GM19452 (cell line): ENCODE measurements around the gene MIEF1.

Experiments used
- ATAC-seq: cut with Tn5 transposase; IDR thresholded peaks from one replicate; pipeline ENCODE4 v1.9.1; 2021; ENCODE audit not compliant: unreplicated experiment

MIEF1 gene

DNA sequence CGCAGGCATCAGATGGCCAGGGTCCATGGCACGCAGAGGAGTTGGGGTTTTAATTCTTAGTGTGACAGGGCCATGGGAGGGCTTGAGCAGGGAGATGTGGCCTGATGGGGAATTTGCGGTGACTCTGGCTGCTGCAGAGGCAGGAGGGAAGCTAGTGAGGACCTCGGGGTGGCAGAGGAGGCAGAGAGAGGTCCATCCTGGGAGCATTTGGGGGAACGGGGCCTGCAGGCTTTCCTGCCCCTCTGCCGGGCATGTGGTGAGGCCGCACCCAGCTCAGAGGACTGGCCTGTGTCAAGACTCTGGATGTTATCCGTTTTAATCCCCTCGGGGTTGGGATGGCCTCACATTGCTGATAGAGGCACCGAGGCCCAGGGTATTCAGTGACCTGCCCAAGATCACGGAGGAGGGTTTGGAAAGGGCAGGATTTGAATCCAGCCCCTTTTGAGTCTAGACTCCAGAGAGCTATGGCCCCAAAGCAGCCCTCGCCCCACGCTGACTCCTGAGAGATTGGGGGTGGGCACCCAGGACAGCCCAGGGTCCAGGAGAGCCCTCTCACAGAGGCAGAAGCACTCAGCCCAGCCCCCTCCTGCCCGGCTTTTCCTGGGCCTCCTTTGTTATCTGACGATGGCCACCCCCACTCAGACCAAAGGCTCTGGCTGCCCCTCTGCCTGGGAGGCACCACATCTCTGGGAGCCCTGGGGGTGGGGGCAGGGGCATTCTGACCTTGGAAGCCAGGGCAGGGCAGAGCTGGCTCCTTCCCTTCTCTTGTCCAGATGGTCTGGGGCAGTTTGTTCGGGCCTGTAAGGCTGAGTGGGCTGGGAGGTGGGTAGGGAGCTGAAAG lies 31.4 kb upstream of the MIEF1 start:
- ATAC-seq: no peak

DNA sequence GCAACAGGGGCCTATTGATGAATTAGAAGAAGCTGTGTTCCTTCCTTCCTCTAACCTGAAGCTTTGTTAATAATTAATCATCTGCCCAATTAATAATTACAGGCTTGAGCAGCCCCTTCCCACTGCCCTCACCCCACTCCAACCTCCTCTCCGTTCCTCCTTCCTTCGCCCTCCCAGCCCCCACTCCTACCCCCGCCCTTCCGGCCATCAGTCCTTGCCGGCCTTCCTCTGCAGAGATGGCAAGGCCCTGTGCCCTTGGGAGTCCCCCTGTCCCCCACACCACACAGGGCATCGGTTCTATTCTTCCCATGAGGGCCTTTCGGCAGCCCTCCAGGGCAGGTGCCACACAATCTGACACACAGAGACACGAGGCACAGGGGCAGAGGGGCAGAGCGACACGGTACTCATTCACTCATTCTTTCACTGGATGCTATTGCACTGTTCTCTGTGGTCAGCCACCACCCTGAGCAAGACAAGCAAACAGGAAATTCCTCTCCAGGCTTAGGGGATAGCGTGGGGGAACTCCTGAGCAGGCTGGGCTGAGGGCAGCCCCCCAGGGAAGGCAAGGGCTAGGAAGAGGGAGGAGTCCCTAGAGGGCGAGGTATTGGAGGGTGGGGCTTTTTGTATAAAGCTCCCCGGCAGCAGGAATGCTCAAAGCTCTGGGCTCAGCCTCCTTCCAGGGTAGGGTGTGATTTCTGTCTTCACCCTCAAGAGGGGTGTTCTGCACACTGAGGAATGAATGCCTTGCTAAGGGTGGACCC lies 30.5 kb upstream of the MIEF1 start:
- ATAC-seq: peak; percentile 60

DNA sequence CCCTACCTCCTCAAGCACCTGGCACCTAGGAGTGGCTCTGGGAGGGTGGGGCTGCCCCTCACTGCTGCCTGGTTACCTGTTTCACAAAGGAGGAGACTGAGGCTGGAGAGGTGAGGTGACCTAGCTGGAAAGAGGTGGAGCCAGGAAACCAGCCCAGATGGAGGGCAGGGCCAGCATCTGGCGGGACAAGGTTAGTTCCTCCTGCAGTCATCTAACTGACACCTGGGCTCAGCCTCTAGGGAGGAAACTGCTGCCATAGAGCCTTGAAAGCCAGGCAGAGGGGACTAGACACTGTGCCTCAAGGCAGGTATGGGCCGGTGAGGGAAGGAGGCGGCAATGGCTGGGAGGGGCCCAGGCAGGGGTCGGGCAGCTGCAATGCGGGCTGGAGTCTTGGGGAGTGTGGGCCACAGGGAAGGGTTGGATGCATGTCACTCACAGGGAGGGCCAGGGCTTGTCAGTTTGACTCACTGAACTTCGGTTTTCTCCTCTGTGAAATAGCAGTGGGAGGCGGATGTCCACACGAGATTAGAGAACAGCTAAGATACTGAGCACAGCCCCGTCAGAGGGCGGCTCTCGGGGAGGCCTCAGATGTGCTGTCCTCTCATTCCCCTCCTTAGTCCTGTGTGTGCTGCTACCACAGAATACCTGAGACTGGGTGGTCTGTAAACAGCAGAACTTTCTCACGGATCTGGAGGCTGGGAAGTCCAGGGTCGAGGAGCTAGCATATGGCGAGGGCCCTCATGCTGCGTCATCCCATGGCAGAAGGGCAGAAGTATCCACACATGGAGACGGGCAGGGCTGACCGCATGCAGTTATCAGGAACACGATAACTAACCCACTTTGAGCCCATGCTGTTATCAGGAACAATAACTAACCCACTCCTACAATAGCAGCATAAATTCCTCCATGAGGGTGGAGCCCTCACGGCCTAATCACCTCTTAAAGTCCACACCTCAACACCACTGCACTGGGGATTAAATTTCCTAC lies 29.2 kb upstream of the MIEF1 start:
- no peak for ATAC-seq

DNA sequence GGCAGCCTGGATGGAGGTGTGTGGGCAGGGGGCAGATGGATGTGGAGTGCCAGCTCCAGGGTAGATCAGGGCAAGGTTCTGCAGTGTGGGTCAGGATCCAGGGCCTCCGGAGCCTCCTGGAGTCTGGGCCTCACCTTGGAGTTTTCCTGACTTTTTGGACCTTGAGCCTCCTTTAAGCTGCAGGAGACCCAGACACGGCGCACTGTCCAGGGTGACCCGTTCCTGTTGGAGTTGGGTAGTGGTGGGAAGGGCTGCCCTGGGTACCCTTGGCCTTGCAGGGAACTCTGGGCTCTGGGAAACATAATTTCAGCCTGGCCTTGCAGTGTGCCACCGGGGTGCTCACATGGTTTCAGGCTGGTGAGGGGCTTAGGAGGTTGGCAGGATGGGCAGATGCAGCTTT lies 28.2 kb upstream of the MIEF1 start:
- no peak for ATAC-seq

GRCh38 chr22:39474351-39475111 lies 27.6 kb upstream of the MIEF1 start:
- no peak for ATAC-seq

GRCh38 chr22:39475337-39475736 lies 26.8 kb upstream of the MIEF1 start:
- no peak for ATAC-seq

GRCh38 chr22:39475902-39476301 lies 26.2 kb upstream of the MIEF1 start:
- no peak for ATAC-seq

DNA sequence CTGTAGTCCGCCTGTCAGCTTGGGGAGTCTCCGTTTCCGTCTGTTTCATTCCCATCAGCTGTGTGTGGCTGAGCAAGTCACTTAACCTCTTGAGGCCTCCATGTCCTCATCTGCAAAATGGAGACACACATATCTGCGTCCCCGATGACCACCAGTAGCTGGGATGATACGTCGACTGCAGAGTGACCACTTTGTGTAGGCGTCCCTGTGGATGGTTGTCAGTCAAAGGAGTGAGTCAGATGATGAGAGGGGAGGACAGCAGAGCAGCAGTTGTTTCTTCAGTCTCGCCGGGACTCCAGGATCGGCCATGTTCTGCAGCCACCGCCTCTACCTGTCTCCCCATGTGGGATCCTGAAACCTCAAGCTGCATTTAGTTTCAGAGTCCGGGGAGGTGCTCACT lies 25.4 kb upstream of the MIEF1 start:
- no peak for ATAC-seq

- ATAC-seq: no peak
Measured at GRCh38 chr22:39477542-39477941, 24.5 kb upstream of the MIEF1 start.

DNA sequence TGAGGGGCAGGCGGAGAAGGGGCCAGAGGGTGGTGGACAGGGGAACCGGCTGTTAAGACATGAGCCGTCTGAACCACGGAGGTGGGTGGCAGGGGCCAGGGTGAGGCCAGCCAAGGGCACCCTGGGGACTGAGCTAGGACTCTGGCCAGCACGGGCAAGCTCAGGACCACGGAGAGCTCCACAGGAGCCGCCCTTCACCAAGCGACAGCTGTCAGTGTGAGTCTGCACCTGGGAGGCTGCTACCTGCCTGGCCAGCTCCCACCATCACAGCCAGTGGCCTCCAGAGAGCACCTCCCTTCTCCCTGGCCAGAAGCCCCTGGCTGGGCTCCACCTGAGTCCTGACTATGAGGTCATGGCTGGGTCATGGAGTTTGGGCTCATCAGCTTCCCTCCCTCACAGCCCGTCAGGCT lies 23.6 kb upstream of the MIEF1 start:
- ATAC-seq: no peak

- ATAC-seq: no peak
Measured at GRCh38 chr22:39479254-39479653, 22.8 kb upstream of the MIEF1 start.

- no peak for ATAC-seq
Measured at GRCh38 chr22:39480557-39480956, 21.5 kb upstream of the MIEF1 start.

- no peak for ATAC-seq
Measured at GRCh38 chr22:39481054-39481453, 21.0 kb upstream of the MIEF1 start.

GRCh38 chr22:39481595-39481994 lies 20.5 kb upstream of the MIEF1 start:
- no peak for ATAC-seq

GRCh38 chr22:39482768-39483167 lies 19.3 kb upstream of the MIEF1 start:
- ATAC-seq: no peak

DNA sequence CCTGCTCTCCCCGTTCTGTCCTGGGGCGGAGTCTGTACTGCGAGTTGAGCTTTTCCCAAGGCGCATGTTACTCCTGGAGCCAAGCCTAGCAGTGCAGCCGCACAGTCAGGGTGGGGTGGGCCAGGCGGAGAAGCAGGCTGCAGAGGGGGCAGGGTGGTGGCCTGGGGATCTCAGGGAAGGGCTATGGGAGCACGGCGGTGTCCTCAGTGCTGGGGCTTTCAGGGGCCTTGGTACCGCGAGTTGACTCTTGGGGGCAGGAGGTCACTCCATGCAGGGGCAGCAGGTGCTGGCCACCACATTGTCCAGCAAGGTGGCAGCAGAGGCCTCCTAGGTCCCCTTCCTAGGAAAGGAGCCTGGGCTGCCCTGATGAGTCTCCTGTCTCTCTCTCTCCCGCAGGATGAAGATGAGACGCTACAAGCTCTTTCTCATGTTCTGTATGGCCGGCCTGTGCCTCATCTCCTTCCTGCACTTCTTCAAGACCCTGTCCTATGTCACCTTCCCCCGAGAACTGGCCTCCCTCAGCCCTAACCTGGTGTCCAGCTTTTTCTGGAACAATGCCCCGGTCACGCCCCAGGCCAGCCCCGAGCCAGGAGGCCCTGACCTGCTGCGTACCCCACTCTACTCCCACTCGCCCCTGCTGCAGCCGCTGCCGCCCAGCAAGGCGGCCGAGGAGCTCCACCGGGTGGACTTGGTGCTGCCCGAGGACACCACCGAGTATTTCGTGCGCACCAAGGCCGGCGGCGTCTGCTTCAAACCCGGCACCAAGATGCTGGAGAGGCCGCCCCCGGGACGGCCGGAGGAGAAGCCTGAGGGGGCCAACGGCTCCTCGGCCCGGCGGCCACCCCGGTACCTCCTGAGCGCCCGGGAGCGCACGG lies 14.9 kb upstream of the MIEF1 start:
- no peak for ATAC-seq

DNA sequence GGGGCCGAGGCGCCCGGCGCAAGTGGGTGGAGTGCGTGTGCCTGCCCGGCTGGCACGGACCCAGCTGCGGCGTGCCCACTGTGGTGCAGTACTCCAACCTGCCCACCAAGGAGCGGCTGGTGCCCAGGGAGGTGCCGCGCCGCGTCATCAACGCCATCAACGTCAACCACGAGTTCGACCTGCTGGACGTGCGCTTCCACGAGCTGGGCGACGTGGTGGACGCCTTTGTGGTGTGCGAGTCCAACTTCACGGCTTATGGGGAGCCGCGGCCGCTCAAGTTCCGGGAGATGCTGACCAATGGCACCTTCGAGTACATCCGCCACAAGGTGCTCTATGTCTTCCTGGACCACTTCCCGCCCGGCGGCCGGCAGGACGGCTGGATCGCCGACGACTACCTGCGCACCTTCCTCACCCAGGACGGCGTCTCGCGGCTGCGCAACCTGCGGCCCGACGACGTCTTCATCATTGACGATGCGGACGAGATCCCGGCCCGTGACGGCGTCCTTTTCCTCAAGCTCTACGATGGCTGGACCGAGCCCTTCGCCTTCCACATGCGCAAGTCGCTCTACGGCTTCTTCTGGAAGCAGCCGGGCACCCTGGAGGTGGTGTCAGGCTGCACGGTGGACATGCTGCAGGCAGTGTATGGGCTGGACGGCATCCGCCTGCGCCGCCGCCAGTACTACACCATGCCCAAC lies 14.1 kb upstream of the MIEF1 start:
- ATAC-seq: no peak

- no peak for ATAC-seq
Measured at GRCh38 chr22:39488563-39489083, 13.5 kb upstream of the MIEF1 start.
